ENCODE data around the gene IER2.

GRCh38 chr19:13115936-13116281, 34.3 kb upstream of the IER2 start:
- TF ChIP-seq CTCF (IDR thresholded peaks at IDR 0.05) (no peak), POLR2A (IDR thresholded peaks at IDR 0.05) (no peak)

Data from adrenal gland (tissue), 5 donors.